ENCODE results near the gene ZNF611.
"Not testable (repeated sequence)": the region's sequence is repeated elsewhere in the genome, so short reads cannot be mapped to it uniquely, and the experiment has no call there.

GRCh38 chr19:52715902-52716301 lies 18.9 kb downstream of the ZNF611 start:
- not testable (repeated sequence) for TF ChIP-seq CTCF, POLR2A (IDR thresholded peaks at IDR 0.05)

Measured in right lobe of liver (tissue), 4 donors.